NCI-H2107 treated with DMSO at 0.1 percent for 48 hours (cell line): ENCODE measurements around the gene CUX1.
A peak's percentile ranks its signal among the peaks of the same experiment; 100 is the strongest.
"Not testable (repeated sequence)": the region's sequence is repeated elsewhere in the genome, so short reads cannot be mapped to it uniquely, and the experiment has no call there.

Experiments
- DNase-seq: peaks from one replicate; lab custom pipeline; 2025; ENCODE audit not compliant: unreplicated experiment; lab: John Stamatoyannopoulos, UW

The CUX1 gene

GRCh38 chr7:102228935-102229334 lies 411.5 kb downstream of the CUX1 start:
- no peak for DNase-seq

- not testable (repeated sequence) for DNase-seq
Observed at GRCh38 chr7:102230162-102230561, 412.7 kb downstream of the CUX1 start.

- no peak for DNase-seq
Observed at GRCh38 chr7:102230593-102230992, 413.2 kb downstream of the CUX1 start.

- DNase-seq = no peak
Observed at GRCh38 chr7:102232611-102233286, 415.3 kb downstream of the CUX1 start.

GRCh38 chr7:102234131-102234530 lies 416.7 kb downstream of the CUX1 start:
- no peak for DNase-seq

- DNase-seq = peak; percentile 9
Observed at GRCh38 chr7:102234801-102235550, 417.6 kb downstream of the CUX1 start.

GRCh38 chr7:102236102-102236501 lies 418.7 kb downstream of the CUX1 start:
- no peak for DNase-seq

- peak; percentile 48 for DNase-seq
Observed at GRCh38 chr7:102236592-102237287, 419.3 kb downstream of the CUX1 start.

GRCh38 chr7:102239206-102239820 lies 421.9 kb downstream of the CUX1 start:
- DNase-seq = no peak

GRCh38 chr7:102241431-102241830 lies 424.0 kb downstream of the CUX1 start:
- no peak for DNase-seq

GRCh38 chr7:102244601-102245000 lies 427.2 kb downstream of the CUX1 start:
- DNase-seq = no peak

GRCh38 chr7:102248081-102248455 lies 430.6 kb downstream of the CUX1 start:
- no peak for DNase-seq

- DNase-seq = no peak
Observed at GRCh38 chr7:102248456-102249395, 431.3 kb downstream of the CUX1 start.

GRCh38 chr7:102251531-102252365 lies 434.3 kb downstream of the CUX1 start:
- DNase-seq = no peak

GRCh38 chr7:102252366-102252982 lies 435.0 kb downstream of the CUX1 start:
- no peak for DNase-seq

GRCh38 chr7:102253066-102253972 lies 435.9 kb downstream of the CUX1 start:
- DNase-seq = no peak

GRCh38 chr7:102253973-102254370 lies 436.5 kb downstream of the CUX1 start:
- no peak for DNase-seq

- no peak for DNase-seq
Observed at GRCh38 chr7:102254521-102254920, 437.1 kb downstream of the CUX1 start.
